ENCODE measurements around the gene LMAN2.

The LMAN2 gene

DNA sequence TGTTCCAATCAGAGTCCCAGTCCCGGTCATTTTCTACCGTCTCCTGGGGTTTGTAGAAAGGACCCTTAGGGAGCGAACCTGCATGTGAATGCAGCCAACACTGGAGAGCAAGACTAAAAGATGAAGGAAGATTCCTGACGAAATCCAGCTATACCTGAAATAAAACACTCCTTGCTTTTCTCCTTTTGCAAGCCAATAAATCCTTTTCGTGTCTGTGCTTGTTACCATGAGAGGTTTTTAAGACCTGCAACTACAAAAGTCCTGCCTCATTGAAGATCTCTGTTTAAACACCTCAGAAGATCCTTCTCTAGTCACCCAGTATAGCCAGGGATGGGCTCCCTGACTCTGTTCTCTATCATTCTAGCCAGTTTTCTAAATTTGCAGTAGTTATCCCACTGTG is 22.7 kb upstream of the LMAN2 start:
- H3K79me2 ChIP-seq (ENCODE audit: insufficient read depth, low read length) = no peaks in the 10 kb centered on the region
- H3K4me3 ChIP-seq (ENCODE audit: insufficient read depth, low read length, poor library complexity, severe bottlenecking) = no peak overlapping the region
- no peak overlapping the region for H3K27ac ChIP-seq (ENCODE audit: low read depth, low read length)
- H3K27me3 ChIP-seq (ENCODE audit: low read length) = no peaks in the 10 kb centered on the region
- H3K9me3 ChIP-seq (ENCODE audit: insufficient read depth, low read length) = no peaks in the 10 kb centered on the region
- TF ChIP-seq CTCF (IDR thresholded peaks at IDR 0.05; ENCODE audit: insufficient read depth, low read length, poor library complexity, severe bottlenecking) (no peak), EZH2phosphoT487 (conservative IDR thresholded peaks at IDR 0.05; ENCODE audit: low read length) (no peak)
- no peaks in the 10 kb centered on the region for H4K20me1 ChIP-seq (ENCODE audit: low read depth, low read length)
- H3K9me2 ChIP-seq (replicated peaks; ENCODE audit: insufficient read depth, low read length) = no peaks in the 10 kb centered on the region
- no peak overlapping the region for H3K9ac ChIP-seq (ENCODE audit: low read length)
- H2AFZ ChIP-seq (ENCODE audit: low read depth, low read length, severe bottlenecking) = no peak overlapping the region
- H3K36me3 ChIP-seq (ENCODE audit: low read length) = no peaks in the 10 kb centered on the region
- H3F3A ChIP-seq (ENCODE audit: insufficient read depth) = no peaks in the 10 kb centered on the region
- no peak overlapping the region for H3K4me2 ChIP-seq (ENCODE audit: low read depth, low read length, poor library complexity, severe bottlenecking)

- Histone ChIP-seq H3K9ac (ENCODE audit: low read length) (no peak overlapping the region), H3K4me3 (ENCODE audit: insufficient read depth, low read length, poor library complexity, severe bottlenecking) (no peak overlapping the region), H3F3A (ENCODE audit: insufficient read depth) (no peaks in the 10 kb centered on the region), H3K9me2 (replicated peaks; ENCODE audit: insufficient read depth, low read length) (no peaks in the 10 kb centered on the region), H3K4me2 (ENCODE audit: low read depth, low read length, poor library complexity, severe bottlenecking) (no peak overlapping the region), H3K9me3 (ENCODE audit: insufficient read depth, low read length) (no peaks in the 10 kb centered on the region), H2AFZ (ENCODE audit: low read depth, low read length, severe bottlenecking) (no peak overlapping the region), H3K27ac (ENCODE audit: low read depth, low read length) (no peak overlapping the region), H3K36me3 (ENCODE audit: low read length) (no peaks in the 10 kb centered on the region), H3K79me2 (ENCODE audit: insufficient read depth, low read length) (no peaks in the 10 kb centered on the region), H3K27me3 (ENCODE audit: low read length) (no peaks in the 10 kb centered on the region), H4K20me1 (ENCODE audit: low read depth, low read length) (no peaks in the 10 kb centered on the region)
- TF ChIP-seq EZH2phosphoT487 (conservative IDR thresholded peaks at IDR 0.05; ENCODE audit: low read length) (no peak), CTCF (IDR thresholded peaks at IDR 0.05; ENCODE audit: insufficient read depth, low read length, poor library complexity, severe bottlenecking) (no peak)
Measured at GRCh38 chr5:177373806-177374205, 22.3 kb upstream of the LMAN2 start.

- Histone ChIP-seq H3K36me3 (ENCODE audit: low read length) (no peaks in the 10 kb centered on the region), H3K27me3 (ENCODE audit: low read length) (no peaks in the 10 kb centered on the region), H3K9me2 (replicated peaks; ENCODE audit: insufficient read depth, low read length) (no peaks in the 10 kb centered on the region), H3K4me3 (ENCODE audit: insufficient read depth, low read length, poor library complexity, severe bottlenecking) (no peak overlapping the region), H2AFZ (ENCODE audit: low read depth, low read length, severe bottlenecking) (no peak overlapping the region), H3K9me3 (ENCODE audit: insufficient read depth, low read length) (no peaks in the 10 kb centered on the region), H4K20me1 (ENCODE audit: low read depth, low read length) (no peaks in the 10 kb centered on the region), H3K27ac (ENCODE audit: low read depth, low read length) (no peak overlapping the region), H3F3A (ENCODE audit: insufficient read depth) (no peaks in the 10 kb centered on the region), H3K9ac (ENCODE audit: low read length) (no peak overlapping the region), H3K79me2 (ENCODE audit: insufficient read depth, low read length) (no peaks in the 10 kb centered on the region), H3K4me2 (ENCODE audit: low read depth, low read length, poor library complexity, severe bottlenecking) (no peak overlapping the region)
- TF ChIP-seq EZH2phosphoT487 (conservative IDR thresholded peaks at IDR 0.05; ENCODE audit: low read length) = no peak
- TF ChIP-seq CTCF (IDR thresholded peaks at IDR 0.05; ENCODE audit: insufficient read depth, low read length, poor library complexity, severe bottlenecking) = no peak
Measured at GRCh38 chr5:177372910-177373309, 21.4 kb upstream of the LMAN2 start.

Data from SU-DHL-6 (cell line).